WERI-Rb-1 (cell line): Measurements from ENCODE around the gene TEX11.

Experiments used
- DNase-seq: peaks from one replicate; pipeline ENCODE4 v3.0.0-alpha.2; 2020
- H3K27ac ChIP-seq: fragments of 250-450 bp; sonication (Bioruptor Pico); 2 replicates; pipeline ENCODE4 v1.5.1; 2020; ENCODE audit warnings: mild to moderate bottlenecking, moderate library complexity
- H3K27me3 ChIP-seq: fragments of 250-450 bp; sonication (Bioruptor Pico); 2 replicates; pipeline ENCODE4 v1.5.1; 2021; ENCODE audit warnings: mild to moderate bottlenecking, low read depth, moderate library complexity; ENCODE audit not compliant: insufficient read depth, severe bottlenecking
- H3K36me3 ChIP-seq: fragments of 250-450 bp; sonication (Bioruptor Pico); 2 replicates; pipeline ENCODE4 v1.5.1; 2020; ENCODE audit warnings: mild to moderate bottlenecking, moderate library complexity
- H3K4me3 ChIP-seq: 2 replicates; pipeline ENCODE4 v1.5.1; 2011; ENCODE audit warnings: low read depth, mild to moderate bottlenecking, control low read depth, low read length
- H3K9me3 ChIP-seq: fragments of 250-450 bp; sonication (Bioruptor Pico); 2 replicates; pipeline ENCODE4 v1.5.1; 2021; ENCODE audit warnings: mild to moderate bottlenecking, moderate library complexity; ENCODE audit not compliant: severe bottlenecking
- CTCF ChIP-seq: IDR thresholded peaks from 2 replicates; pipeline ENCODE4 v1.5.1; 2011; ENCODE audit warnings: low read depth, mild to moderate bottlenecking, control low read depth, inconsistent platforms, low read length

TEX11 gene

GRCh38 chrX:70479922-70480659, 428.4 kb downstream of the TEX11 start:
- no peaks in the 10 kb centered on the region for H3K9me3 ChIP-seq
- H3K36me3 ChIP-seq, result no peaks in the 10 kb centered on the region
- peaks cover 7% of the 10 kb centered on the region for H3K27me3 ChIP-seq
- H3K27ac ChIP-seq, result no peak overlapping the region
- DNase-seq, result no peak
- TF ChIP-seq CTCF, result no peak
- no peak overlapping the region for H3K4me3 ChIP-seq

- Histone ChIP-seq H3K27me3 (peaks cover 7% of the 10 kb centered on the region), H3K36me3 (no peaks in the 10 kb centered on the region), H3K27ac (peak overlapping the region; percentile 66), H3K4me3 (no peak overlapping the region), H3K9me3 (no peaks in the 10 kb centered on the region)
- no peak for DNase-seq
- TF ChIP-seq CTCF, result no peak
Measured at GRCh38 chrX:70479247-70479921, 429.1 kb downstream of the TEX11 start.
